Mucosa of rectum (tissue), 2 donors: ENCODE results near the gene ENPP7.

ENCODE experiments used
- H3K27ac ChIP-seq, 2 donors: one replicate each; pipeline ENCODE4 v1.7.0; 2013; ENCODE audit warnings: inconsistent platforms in 2 of 2, low read depth in 2 of 2, low read length in 2 of 2
- H3K27me3 ChIP-seq, 2 donors: one replicate each; pipeline ENCODE4 v1.7.0; 2013; ENCODE audit warnings: low read length in 2 of 2; ENCODE audit not compliant: control insufficient read depth in 2 of 2, insufficient read depth in 2 of 2
- H3K36me3 ChIP-seq, 2 donors: one replicate each; pipeline ENCODE4 v1.7.0; 2013; ENCODE audit warnings: low read length in 2 of 2; ENCODE audit not compliant: control insufficient read depth in 2 of 2, insufficient read depth in 2 of 2
- H3K4me1 ChIP-seq, 2 donors: one replicate each; pipeline ENCODE4 v1.7.0; 2013; ENCODE audit warnings: low read length in 2 of 2, mild to moderate bottlenecking in 1 of 2; ENCODE audit not compliant: control insufficient read depth in 2 of 2, insufficient read depth in 2 of 2
- H3K4me3 ChIP-seq, 2 donors: one replicate each; pipeline ENCODE4 v1.7.0; 2013; ENCODE audit warnings: low read length in 2 of 2
- H3K9ac ChIP-seq, 2 donors: one replicate each; pipeline ENCODE4 v1.7.0; 2013; ENCODE audit warnings: low read length in 2 of 2, low read depth in 1 of 2, mild to moderate bottlenecking in 1 of 2
- H3K9me3 ChIP-seq, 2 donors: one replicate each; pipeline ENCODE4 v1.7.0; 2013; ENCODE audit warnings: low read length in 2 of 2; ENCODE audit not compliant: control insufficient read depth in 2 of 2
- donor health status: healthy.
- donor health status: Normal muscosa, but diverticular disease.

Gene ENPP7

DNA sequence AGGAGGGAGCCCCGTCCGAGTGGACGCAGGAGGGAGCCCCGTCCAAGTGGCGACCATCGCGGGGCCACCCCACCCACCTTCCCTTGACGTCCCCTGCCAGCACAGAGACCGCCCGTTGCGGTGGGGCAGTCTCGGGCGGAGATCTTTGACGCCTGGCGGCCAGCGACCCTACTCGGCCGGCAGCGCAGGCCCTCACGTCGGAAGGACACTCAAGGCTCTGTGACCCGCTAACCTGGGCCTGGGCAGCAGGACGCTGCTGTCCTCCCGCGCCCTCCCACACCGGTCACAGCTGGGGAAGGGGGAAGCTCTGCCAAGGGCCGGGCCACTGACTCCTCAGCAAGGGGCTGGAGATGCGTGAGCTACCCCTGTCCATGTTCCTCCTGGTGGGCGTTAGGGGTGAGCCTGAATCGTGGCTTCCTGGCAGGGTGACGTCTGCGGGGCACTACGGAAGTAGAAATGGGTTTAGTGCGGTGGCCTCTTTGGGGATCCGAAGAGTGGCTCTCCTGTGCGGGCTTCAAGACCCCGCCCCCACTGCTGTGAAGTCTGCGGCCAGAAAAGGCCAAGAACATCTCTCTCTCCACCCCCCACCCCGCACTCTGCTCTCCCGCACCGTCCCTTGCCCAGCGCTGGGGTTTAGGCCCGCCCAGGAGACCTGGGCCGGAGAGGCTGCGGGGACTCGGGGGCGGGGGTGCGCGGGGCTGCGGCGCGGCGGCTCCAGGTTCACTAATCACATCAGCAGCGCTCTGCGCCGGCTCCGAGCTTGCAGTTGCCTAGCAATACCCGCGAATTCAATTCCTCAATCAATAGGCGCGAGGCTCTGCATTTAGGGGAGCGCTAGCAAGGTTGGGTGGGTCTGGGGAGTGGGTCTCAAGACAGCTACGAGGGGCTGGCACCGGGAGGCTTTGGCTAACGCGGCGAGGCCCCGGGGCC lies 60.3 kb downstream of the ENPP7 start:
- Histone ChIP-seq H3K27me3 (peaks cover 45 to 67% of the 10 kb centered on the region in 2 donors), H3K4me3 (no peak overlapping the region), H3K36me3 (no peaks in the 10 kb centered on the region), H3K9ac (no peak overlapping the region), H3K9me3 (no peaks in the 10 kb centered on the region), H3K4me1 (peaks cover 12 to 14% of the 10 kb centered on the region in 2 donors), H3K27ac (no peak overlapping the region)

DNA sequence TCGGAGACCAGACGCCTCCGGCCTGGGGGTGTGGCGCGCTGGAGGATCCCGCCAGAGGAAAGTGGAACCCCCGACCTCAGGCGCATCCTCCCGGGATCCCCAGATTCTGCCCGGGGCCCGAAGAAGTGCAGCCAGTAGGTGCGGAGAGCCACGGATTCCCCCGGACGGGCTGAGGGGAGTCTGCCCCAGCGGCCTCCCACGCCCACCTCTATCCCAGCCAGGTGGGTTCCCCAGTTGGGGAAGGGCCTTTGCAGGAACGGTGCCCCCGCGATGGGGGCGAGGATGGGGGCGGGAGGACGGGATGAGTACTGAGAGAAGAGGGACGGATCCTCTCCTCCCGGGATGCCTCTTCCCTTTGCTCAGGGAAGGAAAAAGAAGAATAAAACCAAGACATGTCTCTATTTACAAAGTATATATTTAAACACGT lies 61.0 kb downstream of the ENPP7 start:
- H3K27ac ChIP-seq, result no peak overlapping the region
- no peaks in the 10 kb centered on the region for H3K9me3 ChIP-seq
- peaks cover 17 to 18% of the 10 kb centered on the region in 2 donors for H3K4me1 ChIP-seq
- H3K27me3 ChIP-seq, result peaks cover 42 to 66% of the 10 kb centered on the region in 2 donors
- no peak overlapping the region for H3K4me3 ChIP-seq
- no peaks in the 10 kb centered on the region for H3K36me3 ChIP-seq
- H3K9ac ChIP-seq, result no peak overlapping the region
